Measurements from ENCODE around the gene ROCK2.
"Not testable (repeated sequence)": the region's sequence is repeated elsewhere in the genome, so short reads cannot be mapped to it uniquely, and the experiment has no call there.

Gene ROCK2

DNA sequence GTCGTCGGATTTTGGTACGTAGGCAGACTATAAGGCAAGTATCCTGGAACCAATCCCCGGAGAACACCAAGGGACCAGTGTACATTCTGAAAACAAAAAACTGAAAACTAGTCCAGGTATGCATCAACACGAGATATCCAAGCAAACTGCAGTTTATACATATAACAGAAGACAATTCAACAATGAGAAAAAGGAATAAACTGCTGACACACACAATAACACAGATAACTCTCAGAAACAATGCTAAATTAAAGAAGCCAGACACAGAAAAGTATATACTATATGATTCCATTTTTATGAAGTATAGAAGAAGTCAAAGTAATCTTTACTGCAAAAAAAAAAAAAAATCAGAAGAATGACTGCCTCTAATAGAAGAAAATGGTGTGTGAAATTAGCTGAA, 5.9 kb downstream of the ROCK2 start:
- no peak for DNase-seq

- DNase-seq = no peak
Observed at GRCh38 chr2:11337909-11338308, 6.5 kb downstream of the ROCK2 start.

DNA sequence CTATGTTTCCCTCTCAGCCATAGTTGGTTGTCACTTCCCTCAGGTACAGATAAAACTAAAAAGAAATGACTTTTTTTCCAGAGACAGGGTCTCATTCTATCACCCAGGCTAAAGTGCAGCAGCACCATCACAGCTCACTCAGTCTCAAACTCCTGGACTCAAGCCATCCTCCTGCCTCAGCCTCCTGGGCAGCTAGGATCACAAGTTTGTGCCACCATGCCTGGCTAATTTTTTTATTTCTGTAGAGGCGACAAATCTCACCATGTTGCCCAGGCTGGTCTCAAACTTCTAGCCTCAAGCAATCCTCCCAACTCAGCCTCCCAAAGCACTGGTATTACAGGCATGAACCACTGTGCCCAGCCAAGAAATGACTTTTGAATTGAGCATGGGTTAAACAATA, 8.2 kb downstream of the ROCK2 start:
- no peak for DNase-seq

DNA sequence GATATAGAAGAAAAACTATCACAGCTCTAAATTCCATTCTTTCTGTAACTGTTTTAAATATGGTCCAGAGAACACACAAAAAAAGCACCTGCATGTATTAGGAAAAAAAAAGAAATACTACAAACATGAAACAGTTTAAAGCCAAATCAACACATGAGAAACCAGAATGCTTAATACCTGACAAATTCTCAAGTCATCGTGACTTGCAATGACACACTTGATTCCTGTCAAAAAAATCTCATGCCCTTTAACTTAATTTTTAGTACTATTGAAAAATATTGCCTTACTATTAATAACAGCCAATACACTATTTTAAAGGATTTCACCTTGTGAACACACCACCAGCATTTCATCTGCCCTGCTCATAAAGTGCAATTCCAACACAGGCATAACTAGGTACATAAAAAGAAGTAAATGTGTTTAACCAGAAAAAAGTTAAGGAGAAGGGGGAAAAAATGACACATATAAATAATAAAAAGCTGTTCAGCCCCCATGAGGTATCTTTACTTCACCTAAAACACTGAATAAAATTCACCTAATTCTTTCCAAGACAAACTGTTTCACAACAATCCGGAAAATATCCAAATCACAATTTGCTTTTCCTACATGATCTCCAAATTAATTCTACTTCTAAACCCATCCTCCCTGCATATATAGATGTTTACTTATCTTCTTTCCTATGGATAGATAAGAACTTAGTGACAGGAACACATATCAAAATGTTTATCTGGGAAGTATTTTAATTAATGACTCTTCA, 10.8 kb downstream of the ROCK2 start:
- no peak for DNase-seq

GRCh38 chr2:11332596-11332995, 11.8 kb downstream of the ROCK2 start:
- no peak for DNase-seq

DNA sequence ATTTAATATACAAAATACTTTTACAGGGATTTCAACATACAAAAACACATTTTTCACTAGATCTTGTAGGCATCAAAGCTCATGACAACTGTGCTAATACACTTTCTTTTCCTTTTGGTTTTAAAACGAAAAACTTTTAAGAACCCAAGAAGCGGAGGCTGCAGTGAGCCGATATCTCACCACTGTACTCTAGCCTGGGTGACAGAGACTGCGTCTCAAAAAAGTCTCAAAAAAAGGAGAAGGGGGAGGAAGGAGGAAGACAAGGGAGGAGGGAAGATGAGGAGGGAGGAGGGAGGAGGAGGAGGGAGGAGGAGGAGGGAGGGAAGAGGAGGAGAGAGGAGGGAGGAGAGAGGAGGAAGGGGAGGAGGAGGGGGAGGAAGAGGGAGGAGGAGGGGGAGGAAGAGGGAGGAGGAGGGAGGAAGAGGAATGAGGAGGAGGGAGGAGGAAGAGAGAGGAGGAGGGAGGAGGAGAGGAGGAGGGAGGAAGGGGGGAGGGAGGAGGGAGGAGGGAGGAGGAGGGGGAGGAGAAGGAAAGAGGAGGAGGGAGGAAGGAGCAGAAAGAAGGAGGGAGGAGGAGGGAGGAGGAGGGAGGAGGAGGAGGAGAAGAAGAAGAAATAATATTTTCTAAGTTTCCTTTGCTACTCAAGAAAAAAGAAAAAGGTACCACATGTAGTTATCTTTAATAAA, 13.8 kb downstream of the ROCK2 start:
- DNase-seq = no peak

DNA sequence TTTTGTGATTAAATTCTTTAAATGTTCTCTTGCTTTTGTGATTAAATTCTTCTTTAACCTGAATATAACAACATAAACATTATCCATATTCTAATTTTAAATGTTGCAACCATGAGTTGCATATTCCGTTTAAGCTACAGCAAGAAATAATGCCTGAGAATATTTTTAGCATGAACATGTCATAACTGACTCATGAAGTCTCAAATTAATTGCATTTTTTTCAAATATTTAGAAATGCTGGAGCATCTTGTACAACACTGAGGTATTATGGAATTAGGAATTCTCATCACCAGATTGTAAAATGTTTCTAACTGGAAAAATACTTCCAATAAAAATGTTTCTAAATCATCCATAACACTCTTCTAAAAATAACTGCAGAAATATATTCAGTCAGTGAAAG, 14.7 kb downstream of the ROCK2 start:
- DNase-seq = no peak

DNA sequence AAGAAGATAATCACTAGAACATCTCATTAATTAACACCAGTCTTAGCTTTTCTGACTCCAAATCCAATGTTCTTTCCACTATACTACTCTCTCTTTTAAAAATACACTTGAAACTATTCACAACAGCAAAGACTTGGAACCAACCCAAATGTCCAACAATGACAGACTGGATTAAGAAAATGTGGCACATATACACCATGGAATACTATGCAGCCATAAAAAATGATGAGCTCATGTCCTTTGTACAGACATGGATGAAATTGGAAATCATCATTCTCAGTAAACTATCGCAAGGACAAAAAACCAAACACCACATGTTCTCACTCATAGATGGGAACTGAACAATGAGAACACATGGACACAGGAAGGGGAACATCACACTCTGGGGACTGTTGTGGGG, 15.9 kb downstream of the ROCK2 start:
- DNase-seq = not testable (repeated sequence)

DNA sequence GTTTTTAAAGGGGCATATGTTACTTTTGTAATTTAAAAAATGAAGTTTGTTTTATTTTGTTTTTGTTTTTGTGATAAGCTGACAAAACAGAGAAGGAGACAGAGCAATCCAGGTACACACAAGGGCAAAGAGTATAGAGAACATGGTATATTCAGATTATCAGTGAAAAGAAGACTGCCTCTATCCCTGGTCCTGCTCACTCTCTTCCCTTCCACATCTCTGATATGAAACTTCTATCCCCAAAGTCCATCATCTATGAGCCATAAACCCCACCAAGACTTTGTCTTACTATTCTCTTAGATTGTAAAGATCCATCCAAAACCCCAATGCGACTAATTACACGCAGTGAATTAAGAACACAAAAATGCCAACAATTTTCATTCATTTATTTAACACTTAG, 16.6 kb downstream of the ROCK2 start:
- no peak for DNase-seq

GRCh38 chr2:11326677-11327211, 17.7 kb downstream of the ROCK2 start:
- DNase-seq = no peak

- no peak for DNase-seq
Observed at GRCh38 chr2:11325961-11326676, 18.3 kb downstream of the ROCK2 start.

DNA sequence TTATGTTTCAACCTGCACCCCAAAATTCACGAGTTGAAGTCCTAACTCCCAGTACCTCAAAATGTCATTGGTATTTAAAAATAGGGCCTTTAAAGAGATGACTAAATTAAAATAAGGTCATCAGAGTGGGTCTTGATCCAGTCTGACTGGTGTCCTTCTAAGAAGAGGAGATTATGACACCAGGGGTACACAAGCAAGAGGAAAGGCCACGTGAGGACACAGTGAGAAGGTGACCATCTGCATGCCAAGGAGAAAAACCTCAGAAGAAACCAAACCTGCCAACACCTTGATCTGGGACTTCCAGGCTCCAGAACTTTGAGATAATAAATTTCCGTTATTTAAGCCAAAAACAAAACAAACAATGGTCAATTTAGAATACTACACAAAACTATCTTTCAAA, 22.6 kb downstream of the ROCK2 start:
- DNase-seq = no peak

GRCh38 chr2:11320698-11321492, 23.5 kb downstream of the ROCK2 start:
- no peak for DNase-seq

DNA sequence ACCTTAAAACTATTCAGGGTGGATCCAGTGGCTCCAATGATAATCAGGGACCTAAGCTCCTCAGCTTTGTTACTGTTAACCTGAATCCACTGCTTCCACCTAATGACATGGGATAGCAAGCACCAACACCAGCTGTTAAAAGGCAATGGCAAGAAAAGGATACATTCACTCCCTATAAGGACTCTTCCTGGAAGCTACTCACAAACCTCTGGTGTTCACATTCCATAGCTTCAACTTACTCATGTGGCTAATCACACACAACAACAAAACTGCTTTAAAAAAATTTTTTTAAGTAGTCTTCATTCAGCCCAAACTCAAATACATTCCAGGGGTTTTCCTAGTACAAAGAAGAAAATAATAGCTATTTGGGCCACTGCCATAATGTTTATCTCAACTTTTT, 24.5 kb downstream of the ROCK2 start:
- no peak for DNase-seq

DNA sequence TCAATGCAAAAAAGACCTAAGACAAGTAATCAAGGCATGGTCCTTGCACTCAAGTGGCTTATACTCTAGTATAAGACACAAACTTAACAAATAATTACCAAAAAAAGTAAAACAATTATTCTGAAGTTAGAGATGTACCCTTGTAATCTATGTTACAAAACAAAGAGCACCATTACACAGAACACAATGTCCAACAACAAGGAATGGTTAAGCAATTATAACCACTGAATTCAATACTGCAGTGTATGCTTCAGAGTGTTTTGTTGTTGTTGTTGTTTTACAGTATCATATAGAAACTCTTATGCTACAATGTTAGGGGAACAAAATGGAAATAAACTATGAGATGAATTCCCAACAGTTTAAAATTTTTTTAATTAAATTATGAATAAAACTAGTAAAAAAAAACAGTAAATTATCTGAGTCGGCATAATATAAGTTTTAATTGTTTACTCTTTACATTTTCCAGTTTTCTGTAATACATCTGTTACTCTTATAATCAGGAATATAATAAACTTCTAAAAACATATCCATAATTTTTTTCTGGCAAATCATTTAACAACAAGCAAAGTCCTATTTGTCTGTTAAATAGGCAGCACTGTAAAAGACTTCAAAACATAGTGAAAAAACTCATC, 29.2 kb downstream of the ROCK2 start:
- no peak for DNase-seq

- no peak for DNase-seq
Observed at GRCh38 chr2:11314487-11314886, 29.9 kb downstream of the ROCK2 start.

- DNase-seq = no peak
Observed at GRCh38 chr2:11312770-11313471, 31.5 kb downstream of the ROCK2 start.

DNA sequence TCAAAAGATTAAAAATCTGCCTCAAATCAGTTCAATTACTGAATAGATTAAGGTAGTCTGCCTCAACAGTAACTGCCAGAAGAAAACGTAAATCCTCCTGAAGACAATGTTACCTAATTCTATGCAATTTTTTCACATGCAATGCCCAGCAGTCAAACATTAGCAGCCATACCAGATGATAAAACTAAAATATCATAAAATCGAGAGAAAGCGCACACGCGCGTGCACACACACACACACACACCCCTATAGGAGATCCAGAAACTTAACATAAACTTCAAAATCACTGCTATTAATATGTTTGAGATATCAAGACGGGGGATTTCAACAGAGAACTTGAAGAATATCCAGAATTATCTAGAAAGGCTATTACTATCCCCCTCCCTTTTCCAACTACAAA, 32.9 kb downstream of the ROCK2 start:
- DNase-seq = no peak

DNA sequence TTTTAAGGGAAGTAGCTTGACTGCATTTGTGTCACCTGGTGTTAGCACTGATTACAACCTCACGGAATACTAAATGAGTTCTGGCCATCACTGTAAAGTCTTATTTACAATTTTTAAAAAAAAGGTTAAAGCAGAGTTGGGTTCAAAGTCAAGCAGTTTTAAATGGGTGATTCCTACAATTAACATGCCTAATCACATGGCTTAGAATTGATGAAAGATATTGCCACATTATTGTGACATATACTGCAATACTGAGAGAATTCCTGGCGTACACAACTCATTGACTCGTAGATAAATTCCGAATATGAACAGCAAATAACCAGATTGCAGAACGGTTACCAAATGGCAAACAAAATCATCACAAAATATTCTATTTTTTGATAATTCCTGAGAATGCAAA, 34.2 kb downstream of the ROCK2 start:
- no peak for DNase-seq

- DNase-seq = no peak
Observed at GRCh38 chr2:11309706-11310105, 34.7 kb downstream of the ROCK2 start.

DNA sequence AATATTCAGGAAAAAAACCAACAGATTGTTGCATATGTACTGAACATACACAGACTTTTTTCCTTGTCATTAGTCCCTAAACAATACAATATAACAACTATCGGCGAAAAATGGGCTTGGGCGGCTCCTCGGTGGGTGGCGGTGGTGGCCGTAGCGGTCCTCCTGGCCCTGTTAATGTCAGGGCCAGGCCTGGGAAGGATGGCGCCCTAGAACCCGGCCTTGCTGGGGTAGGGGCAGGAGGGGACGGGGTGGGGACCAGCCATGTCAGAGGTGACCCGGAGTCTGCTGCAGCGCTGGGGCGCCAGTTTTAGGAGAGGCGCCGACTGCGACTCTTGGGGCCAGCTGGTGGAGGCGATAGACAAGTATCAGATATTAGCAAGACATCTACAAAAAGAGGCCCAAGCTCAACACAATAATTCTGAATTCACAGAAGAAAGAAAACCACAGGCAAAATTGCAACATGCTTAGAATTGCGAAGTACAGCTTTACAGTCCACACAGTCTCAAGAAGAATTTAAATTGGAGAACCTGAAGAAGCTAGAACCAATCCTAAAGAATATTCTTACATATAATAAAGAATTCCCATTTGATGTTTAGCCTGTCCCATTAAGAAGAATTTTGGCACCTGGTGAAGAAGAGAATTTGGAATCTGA, 36.5 kb downstream of the ROCK2 start:
- DNase-seq = no peak

All from activated T-cell treated with anti-CD3 and anti-CD28 coated beads for 4 hours (primary cell).